SU-DHL-6 (cell line): ENCODE results near the gene SRP14.

Source experiments
- CTCF ChIP-seq: fragments of 200-600 bp; sonication (generic); IDR thresholded peaks from one replicate; pipeline ENCODE4 v1.5.1; 2017; ENCODE audit warnings: antibody characterized with exemption, mild to moderate bottlenecking, low read length, moderate library complexity; ENCODE audit not compliant: insufficient read depth, poor library complexity, severe bottlenecking
- EZH2phosphoT487 ChIP-seq: fragments of 200-600 bp; sonication (generic), shearing (Covaris generic); conservative IDR thresholded peaks from 2 replicates; pipeline ENCODE4 v1.6.1; 2018; ENCODE audit warnings: mild to moderate bottlenecking, antibody characterized with exemption, low read length, moderate library complexity, mixed read lengths

GRCh38 chr15:40070608-40071218 lies 31.7 kb upstream of the SRP14 start:
- TF ChIP-seq CTCF (no peak), EZH2phosphoT487 (no peak)
